Kidney epithelial cell (primary cell): ENCODE measurements around the gene SNAI1. TPM values are rescaled to one million over a fixed set of nuclear protein-coding genes. Genes with fewer than 3 reads are reported as not detected.

Experiments used
- DNase-seq: peaks from one replicate; pipeline ENCODE4 v3.0.0-alpha.2; 2010; ENCODE audit warnings: low read depth
- H3K27me3 ChIP-seq: 2 replicates; pipeline ENCODE4 v1.6.0; 2011; ENCODE audit warnings: low read length; ENCODE audit not compliant: control insufficient read depth, insufficient read depth
- H3K36me3 ChIP-seq: 2 replicates; pipeline ENCODE4 v1.5.1; 2011; ENCODE audit warnings: low read length; ENCODE audit not compliant: control insufficient read depth, insufficient read depth
- H3K4me3 ChIP-seq: 2 replicates; pipeline ENCODE4 v1.5.1; 2011; ENCODE audit warnings: low read depth, mild to moderate bottlenecking, control low read depth, low read length
- CTCF ChIP-seq: IDR thresholded peaks from 2 replicates; pipeline ENCODE4 v1.5.1; 2011; ENCODE audit warnings: mild to moderate bottlenecking, moderate library complexity, low read length, control low read depth, inconsistent platforms; ENCODE audit not compliant: insufficient read depth, poor library complexity, severe bottlenecking
- total RNA-seq: library from RNA; depleted of rRNA; stranded (reverse); fragments of >200 nt; gene quantifications from 2 replicates; pipeline ENCODE4 v1.2.3, GENCODE V29; 2015

SNAI1 gene
- total RNA-seq, 1 donor from 2014 or later, result not detected

- peaks cover 2% of the 10 kb centered on the region for H3K27me3 ChIP-seq
- TF ChIP-seq CTCF, result no peak
- no peak overlapping the region for H3K4me3 ChIP-seq
- no peak for DNase-seq
- no peaks in the 10 kb centered on the region for H3K36me3 ChIP-seq
These were observed 32.8 kb downstream of the SNAI1 start for GRCh38 chr20:50015636-50015992.

GRCh38 chr20:50015993-50016770 is 33.4 kb downstream of the SNAI1 start:
- H3K27me3 ChIP-seq, result no peaks in the 10 kb centered on the region
- no peak for TF ChIP-seq CTCF

GRCh38 chr20:50017160-50017559 is 34.4 kb downstream of the SNAI1 start:
- no peak for TF ChIP-seq CTCF
- H3K36me3 ChIP-seq, result no peaks in the 10 kb centered on the region

More at GRCh38 chr20:50015993-50016770, 33.4 kb downstream of the SNAI1 start:
- H3K36me3 ChIP-seq, result no peaks in the 10 kb centered on the region
- DNase-seq, result no peak
- no peak overlapping the region for H3K4me3 ChIP-seq

GRCh38 chr20:50017576-50018248 is 34.9 kb downstream of the SNAI1 start:
- H3K36me3 ChIP-seq, result no peaks in the 10 kb centered on the region
- no peak overlapping the region for H3K4me3 ChIP-seq
- no peak for DNase-seq

More at GRCh38 chr20:50017160-50017559, 34.4 kb downstream of the SNAI1 start:
- Histone ChIP-seq H3K27me3 (no peaks in the 10 kb centered on the region), H3K4me3 (no peak overlapping the region)
- DNase-seq, result no peak

GRCh38 chr20:50019466-50020256 is 36.9 kb downstream of the SNAI1 start:
- Histone ChIP-seq H3K36me3 (no peaks in the 10 kb centered on the region), H3K27me3 (no peaks in the 10 kb centered on the region), H3K4me3 (no peak overlapping the region)
- DNase-seq, result no peak
- TF ChIP-seq CTCF, result no peak

More at GRCh38 chr20:50017576-50018248, 34.9 kb downstream of the SNAI1 start:
- H3K27me3 ChIP-seq, result no peaks in the 10 kb centered on the region
- no peak for TF ChIP-seq CTCF
